ENCODE results near the gene SFXN4. TPM values are rescaled to one million over a fixed set of nuclear protein-coding genes. Genes with fewer than 3 reads are reported as not detected.

SFXN4 gene
- total and polyA plus RNA-seq, 9 of the 15 experiments (the other 6 are each of a cell fraction or from before 2014, with no cell fraction given) = 40.1 to 97.8 (median 54.5) TPM

- TF ChIP-seq IRF9 (tag; IDR thresholded peaks at IDR 0.05) = no peak
- TF ChIP-seq HNRNPLL (IDR thresholded peaks at IDR 0.05; ENCODE audit: low read depth, low read length, poor library complexity, severe bottlenecking) = no peak
- TF ChIP-seq ESRRB (CRISPR knock-in tag; IDR thresholded peaks at IDR 0.05; ENCODE audit: borderline replicate concordance) = no peak
- TF ChIP-seq MTA3 (IDR thresholded peaks at IDR 0.05; ENCODE audit: borderline replicate concordance) = no peak
- no peak for TF ChIP-seq TCF7 (IDR thresholded peaks at IDR 0.05; ENCODE audit: borderline replicate concordance)
- no peak for TF ChIP-seq EWSR1 (IDR thresholded peaks at IDR 0.05; ENCODE audit: borderline replicate concordance, low read depth, partially characterized antibody)
- TF ChIP-seq ARID3A (IDR thresholded peaks at IDR 0.05; ENCODE audit: borderline replicate concordance, low read depth, low read length) = no peak
- TF ChIP-seq PPARD (CRISPR knock-in tag; IDR thresholded peaks at IDR 0.05) = no peak
- no peak for TF ChIP-seq ZNF347 (CRISPR knock-in tag; IDR thresholded peaks at IDR 0.05; ENCODE audit: low read depth)
- no peak for TF ChIP-seq MCM2 (IDR thresholded peaks at IDR 0.05; ENCODE audit: low read depth)
- no peak for TF ChIP-seq EGR1 (conservative IDR thresholded peaks at IDR 0.05)
- TF ChIP-seq, protein P1, sequence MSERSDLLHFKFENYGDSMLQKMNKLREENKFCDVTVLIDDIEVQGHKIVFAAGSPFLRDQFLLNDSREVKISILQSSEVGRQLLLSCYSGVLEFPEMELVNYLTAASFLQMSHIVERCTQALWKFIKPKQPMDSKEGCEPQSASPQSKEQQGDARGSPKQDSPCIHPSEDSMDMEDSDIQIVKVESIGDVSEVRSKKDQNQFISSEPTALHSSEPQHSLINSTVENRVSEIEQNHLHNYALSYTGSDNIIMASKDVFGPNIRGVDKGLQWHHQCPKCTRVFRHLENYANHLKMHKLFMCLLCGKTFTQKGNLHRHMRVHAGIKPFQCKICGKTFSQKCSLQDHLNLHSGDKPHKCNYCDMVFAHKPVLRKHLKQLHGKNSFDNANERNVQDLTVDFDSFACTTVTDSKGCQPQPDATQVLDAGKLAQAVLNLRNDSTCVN (CRISPR knock-in tag; IDR thresholded peaks at IDR 0.05) = no peak
- no peak for TF ChIP-seq SMARCA5 (IDR thresholded peaks at IDR 0.05)
- no peak for TF ChIP-seq ZNF778 (CRISPR knock-in tag; IDR thresholded peaks at IDR 0.05)
- TF ChIP-seq CREB1 (IDR thresholded peaks at IDR 0.05) = no peak
- TF ChIP-seq CREB1 (CRISPR knock-in tag; IDR thresholded peaks at IDR 0.05) = no peak
- TF ChIP-seq KDM1A (IDR thresholded peaks at IDR 0.05) = no peak
- TF ChIP-seq RFX5 (IDR thresholded peaks at IDR 0.05; ENCODE audit: low read depth, low read length) = no peak
- TF ChIP-seq HOMEZ (CRISPR knock-in tag; IDR thresholded peaks at IDR 0.05) = no peak
- TF ChIP-seq NR3C1 (CRISPR knock-in tag; IDR thresholded peaks at IDR 0.05) = no peak
- no peak for TF ChIP-seq ZZZ3 (IDR thresholded peaks at IDR 0.05)
- TF ChIP-seq MAFG (tag; conservative IDR thresholded peaks at IDR 0.05) = no peak
- no peak for TF ChIP-seq TGIF2 (CRISPR knock-in tag; IDR thresholded peaks at IDR 0.05)
- TF ChIP-seq BRF1 (IDR thresholded peaks at IDR 0.05; ENCODE audit: borderline replicate concordance, extremely low read depth, insufficient read length) = no peak
Measured at GRCh38 chr10:119178372-119179119, 13.0 kb upstream of the SFXN4 start, which contains the start of gene PRDX3 (continued).
